ENCODE measurements around the gene NAA40.

Gene NAA40

DNA sequence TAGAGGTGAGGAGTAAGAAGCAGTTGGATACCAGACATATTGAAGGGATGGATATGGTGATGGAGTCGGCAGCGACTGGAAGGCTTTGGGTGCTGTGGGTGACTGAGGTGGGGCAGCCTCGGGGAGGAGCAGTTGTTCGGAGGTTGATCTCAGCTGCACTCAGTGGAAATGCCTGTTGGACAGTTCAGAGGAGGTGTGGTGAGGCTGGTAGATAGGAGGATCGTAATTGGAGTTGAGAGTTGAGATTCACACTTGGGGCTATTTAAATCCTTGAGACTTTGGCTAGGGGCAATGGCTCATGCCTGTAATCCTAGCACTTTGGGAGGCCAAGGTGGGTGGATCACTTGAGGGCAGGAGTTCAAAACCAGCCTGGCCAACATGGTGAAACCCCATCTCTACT, 54.3 kb downstream of the NAA40 start:
- no peak for DNase-seq

DNA sequence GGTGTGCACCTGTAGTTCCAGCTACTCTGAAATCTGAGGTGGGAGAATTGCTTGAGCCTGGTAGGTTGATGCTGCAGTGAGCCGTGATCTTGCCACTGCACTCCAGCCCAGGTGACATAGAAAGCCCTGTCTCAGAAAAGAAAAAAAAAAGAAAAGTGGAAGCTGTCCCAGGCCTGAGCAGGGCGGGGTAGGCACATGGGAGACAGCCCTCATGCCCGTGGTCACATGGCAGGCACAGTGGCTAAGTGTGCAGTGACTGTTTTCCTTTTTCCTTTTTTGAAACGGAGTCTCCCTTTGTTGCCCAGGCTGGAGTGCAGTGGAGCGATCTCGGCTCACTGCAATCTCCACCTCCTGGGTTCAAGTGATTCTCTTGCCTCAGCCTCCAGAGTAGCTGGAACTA, 55.2 kb downstream of the NAA40 start:
- DNase-seq = no peak

DNA sequence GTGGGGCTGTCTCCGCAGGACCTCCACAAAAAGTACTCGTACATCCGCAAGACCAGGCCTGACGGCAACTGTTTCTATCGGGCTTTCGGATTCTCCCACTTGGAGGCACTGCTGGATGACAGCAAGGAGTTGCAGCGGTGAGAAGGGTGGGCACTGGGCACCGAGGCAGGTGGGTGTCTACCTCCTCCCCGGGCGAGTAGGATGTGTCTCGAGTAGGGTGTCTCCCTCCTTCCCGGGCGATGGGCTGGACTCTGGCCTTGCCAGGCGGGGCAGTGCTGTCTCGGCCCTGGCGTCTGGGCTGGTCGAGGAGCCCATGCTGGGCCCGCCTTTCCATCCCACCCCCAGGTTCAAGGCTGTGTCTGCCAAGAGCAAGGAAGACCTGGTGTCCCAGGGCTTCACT, 57.7 kb downstream of the NAA40 start:
- DNase-seq = no peak

DNA sequence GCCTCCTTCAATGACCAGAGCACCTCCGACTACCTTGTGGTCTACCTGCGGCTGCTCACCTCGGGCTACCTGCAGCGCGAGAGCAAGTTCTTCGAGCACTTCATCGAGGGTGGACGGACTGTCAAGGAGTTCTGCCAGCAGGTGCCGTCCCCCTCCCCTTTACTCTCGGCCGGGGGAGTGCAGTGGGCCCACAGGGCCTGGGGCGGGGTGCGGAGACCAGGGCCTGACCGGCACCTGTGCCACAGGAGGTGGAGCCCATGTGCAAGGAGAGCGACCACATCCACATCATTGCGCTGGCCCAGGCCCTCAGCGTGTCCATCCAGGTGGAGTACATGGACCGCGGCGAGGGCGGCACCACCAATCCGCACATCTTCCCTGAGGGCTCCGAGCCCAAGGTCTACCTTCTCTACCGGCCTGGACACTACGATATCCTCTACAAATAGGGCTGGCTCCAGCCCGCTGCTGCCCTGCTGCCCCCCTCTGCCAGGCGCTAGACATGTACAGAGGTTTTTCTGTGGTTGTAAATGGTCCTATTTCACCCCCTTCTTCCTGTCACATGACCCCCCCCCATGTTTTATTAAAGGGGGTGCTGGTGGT, 58.4 kb downstream of the NAA40 start:
- DNase-seq = no peak

DNA sequence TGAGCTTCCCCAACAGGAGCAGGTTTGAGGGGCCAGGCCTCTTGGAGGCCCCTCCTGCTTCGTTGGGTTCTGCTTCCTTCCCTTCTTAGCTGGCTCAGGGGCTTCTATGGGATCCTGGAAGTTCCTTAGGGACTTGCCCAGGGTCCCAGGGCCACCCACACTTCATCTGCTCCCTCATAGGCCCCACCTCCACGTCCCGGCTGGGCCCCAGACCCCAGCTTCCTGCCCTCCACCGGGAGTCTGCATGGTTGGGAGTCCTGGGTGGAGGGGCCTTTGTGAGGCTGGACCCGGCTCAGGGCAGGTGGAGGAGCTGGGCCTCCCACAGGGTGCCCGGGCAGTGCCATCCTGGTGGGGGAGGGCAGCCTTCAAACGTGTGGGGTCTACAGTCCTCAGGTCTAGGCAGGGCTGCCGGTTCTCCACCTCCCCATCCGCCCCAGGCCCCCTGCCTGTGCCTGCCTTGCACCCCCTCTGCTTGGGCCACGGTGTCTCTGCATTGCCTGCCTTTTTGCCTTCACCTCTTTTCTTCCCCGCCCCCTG, 59.1 kb downstream of the NAA40 start:
- DNase-seq = no peak

DNA sequence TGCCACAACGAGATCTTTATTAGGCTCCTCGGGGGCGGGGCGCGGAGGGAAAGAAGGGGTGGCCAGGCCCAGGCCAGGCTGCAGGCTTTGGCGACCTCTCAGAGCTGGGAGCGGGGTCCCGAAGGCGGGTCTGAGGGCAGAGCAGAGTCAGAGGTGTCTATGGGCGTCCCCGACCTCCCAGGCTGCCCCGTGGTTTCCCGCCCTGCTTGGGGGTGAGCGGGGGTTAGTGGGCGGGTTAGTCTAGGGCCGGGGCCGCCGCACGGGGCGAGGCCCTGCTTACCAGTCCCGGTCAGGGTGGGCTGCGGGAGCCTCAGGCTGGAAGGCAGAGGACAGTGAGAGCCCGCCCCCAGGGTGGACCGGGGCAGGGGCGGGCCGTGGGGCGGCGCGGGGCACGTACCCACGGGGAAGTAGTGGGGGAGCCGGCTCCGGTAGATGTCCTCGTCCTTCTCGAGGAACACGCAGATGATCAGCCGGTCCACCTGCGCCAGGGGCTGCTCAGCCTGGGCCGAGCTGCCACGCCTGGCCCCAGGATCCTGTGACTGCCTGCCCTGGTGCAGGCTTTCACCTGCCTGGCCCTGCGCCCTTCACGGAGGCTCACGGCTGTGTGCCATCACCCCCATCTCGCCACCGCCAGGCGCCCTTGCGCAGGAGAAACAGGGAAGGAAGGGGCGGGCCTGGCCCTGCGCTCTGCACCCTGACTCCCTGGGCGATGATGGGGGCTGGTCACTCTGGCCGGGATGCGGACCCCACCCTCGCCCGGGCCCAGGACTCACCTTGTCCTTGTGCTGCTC, 60.0 kb downstream of the NAA40 start:
- DNase-seq = no peak

DNA sequence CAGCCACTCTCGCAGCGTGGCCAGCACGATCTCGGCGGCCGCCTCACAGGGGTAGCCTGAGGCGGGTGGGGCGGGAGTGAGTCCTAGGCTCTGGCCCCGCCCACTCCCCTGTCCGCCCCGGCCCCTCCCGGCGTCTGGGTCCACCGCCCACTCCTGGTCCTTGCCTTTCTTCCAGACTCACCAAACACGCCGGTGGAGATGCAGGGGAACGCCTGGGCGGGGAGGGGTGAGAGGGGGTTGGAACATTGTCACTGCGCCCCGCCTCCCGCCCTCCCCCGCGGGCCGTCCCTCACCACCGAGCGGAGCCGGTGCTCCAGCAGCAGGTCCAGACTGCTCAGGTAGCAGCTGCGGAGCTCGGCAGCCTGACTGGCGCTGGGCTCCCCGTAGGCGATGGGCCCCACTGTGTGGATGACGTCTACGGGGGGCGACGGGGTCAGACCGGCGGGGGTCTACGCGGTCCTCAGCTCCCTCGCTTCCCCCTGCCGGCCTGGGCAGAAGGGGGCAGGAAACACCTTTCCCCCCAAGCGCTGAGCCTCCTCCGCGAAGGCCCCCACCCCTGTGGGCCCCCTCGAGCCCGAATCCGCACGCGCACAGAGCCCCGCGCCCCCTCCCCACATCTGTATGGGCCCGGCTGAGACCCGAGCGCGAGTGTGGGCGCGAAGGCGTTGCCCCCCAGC, 60.7 kb downstream of the NAA40 start:
- peak; percentile 72 to 74 for DNase-seq

DNA sequence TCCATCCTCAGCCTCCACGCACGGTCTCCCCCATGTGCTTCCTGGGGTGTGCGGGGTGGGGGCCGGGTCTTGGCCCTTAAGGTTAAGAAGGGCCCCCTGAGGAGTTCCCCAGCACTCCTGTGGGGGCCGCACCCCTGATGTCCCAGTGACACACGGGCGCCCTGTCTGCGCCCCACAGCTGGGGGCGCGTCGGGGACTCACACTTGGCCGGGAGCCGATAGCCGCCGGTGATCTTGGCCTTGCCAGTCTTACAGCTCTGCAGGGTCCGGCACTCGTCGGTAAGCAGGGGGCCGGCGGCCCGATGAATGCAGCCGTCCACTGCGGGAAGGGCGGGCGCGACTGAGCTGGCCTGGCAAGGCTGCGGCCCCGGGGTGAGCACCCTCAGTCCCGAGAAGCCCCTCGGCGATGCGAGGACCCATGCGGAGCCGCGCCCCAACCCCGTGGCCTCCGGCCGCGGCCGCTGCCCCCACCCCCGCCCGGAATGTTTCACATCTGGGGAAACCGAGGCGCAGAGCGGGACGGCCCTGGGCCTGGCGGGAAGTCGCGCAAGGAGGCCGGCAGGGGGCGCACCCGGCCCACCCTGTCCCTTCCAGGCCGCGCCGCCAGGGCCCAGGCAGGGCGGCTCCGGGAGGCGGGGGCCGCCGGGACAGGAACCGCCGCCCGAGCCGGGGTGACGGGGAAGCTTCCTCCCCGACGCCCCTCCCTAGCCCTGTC, 61.4 kb downstream of the NAA40 start:
- DNase-seq = peak; percentile 67 to 68

DNA sequence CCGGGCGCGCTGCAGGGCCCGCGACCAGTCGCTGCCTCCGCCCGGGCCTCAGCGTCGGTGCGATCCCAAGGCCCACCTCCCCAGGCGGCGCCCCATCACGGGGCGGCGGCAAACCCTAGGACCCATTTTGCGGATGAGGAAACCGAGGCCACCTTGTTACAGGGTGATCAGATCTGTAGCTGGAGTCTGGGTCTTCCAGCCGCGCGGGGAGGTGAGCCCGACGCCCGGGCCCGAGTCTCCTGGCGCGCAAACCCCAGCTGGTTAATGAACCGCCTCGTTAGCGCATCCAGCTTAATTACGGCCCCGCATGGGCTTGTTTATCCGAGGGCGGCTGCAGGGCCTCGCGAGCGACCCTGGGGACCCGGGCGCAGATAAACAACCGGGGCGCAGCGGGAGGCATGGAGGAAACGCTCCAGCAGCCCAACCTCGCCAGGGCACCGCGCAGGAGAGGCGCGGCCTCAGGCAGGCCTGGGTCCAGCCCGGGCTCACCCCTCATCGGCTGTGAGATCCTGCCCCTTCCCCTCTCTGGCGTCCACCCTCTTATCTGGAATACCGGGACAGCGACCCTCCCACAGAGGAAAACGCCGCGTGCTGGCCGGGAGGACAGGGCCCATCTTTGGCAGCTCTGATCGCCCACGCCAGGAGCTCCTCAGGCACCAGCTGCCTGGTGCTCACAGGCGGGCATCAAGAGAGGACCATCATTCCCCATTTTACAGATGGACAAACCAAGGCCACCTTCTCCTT, 62.1 kb downstream of the NAA40 start:
- DNase-seq = no peak

DNA sequence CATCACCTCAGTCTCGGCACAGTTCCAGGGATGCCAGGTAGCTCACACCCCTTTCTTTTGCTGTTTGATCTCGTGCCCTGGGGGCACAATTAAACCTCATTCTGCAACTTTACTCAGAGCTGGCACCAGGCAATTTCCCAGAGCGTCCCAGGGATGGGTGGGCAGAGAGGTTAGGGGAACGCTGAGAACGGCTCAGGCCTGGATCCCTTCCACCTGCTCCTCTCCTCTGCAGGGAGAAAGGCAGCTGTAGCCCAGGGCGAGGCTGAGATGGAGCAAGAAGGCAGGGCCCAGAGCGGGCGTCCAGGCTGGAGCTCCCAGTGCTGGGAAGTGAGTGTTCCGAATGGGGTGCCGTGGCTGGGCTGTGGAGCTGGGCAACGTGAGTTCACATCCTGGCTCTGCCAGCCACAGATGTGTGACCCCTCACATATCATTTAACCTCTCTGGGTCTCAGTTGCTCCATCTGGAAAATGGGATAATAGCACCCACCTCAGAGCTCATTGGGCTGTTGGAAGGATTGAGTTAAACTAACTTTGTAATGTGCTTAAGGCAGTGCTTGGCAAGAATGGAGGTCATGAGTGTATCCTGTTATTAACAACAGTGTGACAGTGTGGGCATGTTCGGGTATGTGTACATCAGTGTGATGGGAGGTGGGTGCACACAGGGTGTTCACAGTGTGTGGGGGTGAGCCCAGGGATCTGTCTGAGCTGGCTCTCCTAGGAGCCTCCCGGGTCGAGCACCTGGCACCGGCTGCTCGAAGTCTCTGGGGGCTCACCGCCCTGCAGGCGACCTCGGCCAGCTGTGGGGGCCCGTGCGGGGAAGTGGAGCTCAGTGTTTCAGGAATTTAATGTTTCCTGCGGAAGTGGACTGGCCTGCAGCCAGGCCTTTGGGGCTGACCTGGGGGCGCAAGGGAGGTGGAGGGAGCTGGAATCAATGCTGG, 63.0 kb downstream of the NAA40 start:
- no peak for DNase-seq

DNA sequence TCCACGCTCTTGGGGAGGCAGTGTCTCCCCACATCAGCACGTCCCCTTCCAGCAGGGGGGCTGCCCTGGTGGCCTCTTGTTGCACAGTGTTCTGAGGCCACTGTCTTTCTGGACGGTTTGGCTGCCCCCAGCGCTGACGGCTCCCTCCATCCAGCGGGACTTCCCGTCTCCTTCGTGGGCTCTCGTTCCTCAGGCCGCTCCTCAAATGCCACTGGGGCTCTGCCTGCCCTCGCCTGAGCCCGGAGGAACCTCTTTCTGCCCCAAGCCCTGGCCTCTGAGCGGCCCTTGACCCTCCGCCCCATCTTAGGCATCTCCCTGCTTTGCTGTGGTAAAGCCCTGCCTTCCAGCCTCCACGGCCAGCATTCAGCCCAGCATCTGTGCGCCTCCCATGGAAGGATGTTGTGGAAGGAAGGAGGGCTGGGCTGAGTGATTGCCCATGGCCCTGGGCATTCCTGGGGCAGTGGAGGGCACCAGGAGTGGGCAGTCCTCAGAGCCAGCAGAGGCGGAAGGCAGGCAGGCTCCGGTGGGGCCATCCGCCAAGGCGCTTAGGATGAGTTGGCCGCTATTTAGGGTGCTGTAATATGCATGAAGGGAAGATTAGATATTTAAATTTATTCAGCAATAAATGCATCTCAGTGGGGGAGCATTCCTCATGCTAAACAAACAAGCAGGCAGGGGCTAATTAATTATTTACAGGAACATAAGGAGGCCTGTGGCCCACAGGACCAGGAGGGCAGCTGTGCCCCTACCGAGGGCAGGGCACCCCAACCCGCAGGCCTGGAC, 65.2 kb downstream of the NAA40 start:
- DNase-seq = no peak

DNA sequence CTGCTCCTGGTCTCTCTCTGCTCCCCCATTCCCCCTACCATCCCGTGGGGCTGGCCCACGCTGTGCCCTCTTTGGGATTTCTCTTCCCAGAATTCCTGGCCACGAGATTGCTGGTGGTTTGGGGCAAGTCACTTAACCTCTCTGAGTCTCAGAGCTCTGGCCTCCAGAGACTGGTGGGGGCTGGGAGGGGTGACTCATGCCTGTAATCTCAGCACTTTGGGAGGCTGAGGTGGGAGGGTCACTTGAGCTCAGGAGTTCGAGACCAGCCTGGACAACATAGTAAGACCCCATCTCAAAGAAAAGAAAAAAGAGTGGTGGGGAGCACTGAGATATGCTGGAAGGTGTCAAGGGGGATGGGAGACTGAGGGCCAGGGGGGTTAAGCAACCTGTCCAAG, 65.8 kb downstream of the NAA40 start:
- no peak for DNase-seq

DNA sequence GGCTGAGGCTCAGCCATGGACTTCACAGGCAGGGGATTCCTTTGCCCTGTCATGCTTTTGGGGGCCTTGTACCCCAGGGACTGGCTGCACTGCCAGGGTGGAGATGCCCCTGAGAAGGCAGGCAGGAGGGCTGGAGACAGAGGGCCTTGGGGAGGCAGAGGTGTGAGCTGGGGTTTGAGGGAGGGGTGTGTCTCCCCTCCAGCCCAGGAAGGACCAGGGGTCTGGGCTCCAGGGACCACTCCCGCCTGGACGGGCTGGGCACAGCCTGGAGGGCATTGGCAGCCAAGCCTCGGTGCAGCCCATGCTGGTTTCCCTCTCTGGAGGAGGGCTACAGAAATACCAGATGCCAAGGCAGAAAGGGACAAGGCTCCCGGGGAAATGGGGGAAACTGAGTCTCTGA, 66.9 kb downstream of the NAA40 start:
- DNase-seq = no peak

DNA sequence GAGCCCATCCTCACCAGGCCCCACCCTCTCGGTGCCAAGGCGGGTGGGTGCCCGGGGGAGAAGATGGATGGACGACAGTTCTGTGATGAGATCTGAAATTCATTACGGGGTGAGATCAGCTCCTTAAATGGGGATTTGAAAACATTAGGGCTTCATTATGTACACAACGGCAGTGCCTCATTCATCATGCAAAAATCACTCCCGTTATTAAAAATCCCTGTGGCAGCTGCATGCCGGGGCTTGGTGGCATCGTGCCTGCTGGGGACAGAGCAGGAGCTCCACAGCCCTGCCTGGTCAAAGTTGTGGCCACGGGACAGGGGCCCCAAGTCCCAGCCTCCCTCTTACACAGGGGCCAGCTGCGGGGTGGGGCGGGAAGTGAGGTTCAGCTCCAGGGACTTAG, 67.6 kb downstream of the NAA40 start:
- no peak for DNase-seq
